ENCODE data around the gene PRDM13. TPM values are rescaled to one million over a fixed set of nuclear protein-coding genes. Genes with fewer than 3 reads are reported as not detected.

The PRDM13 gene
- total RNA-seq, 3 donors from 2014 or later = not detected

- no peak overlapping the region for H3K4me3 ChIP-seq
- TF ChIP-seq CTCF (IDR thresholded peaks at IDR 0.05) = no peak
- no peaks in the 10 kb centered on the region for H3K36me3 ChIP-seq (ENCODE audit: low read depth)
- no peak for ATAC-seq
- intact Hi-C loops (cut with DNase I, micrococcal nuclease) = no loop called here
- H3K9me3 ChIP-seq = no peaks in the 10 kb centered on the region
- no peak for DNase-seq
- H3K4me1 ChIP-seq (ENCODE audit: low read depth) = no peaks in the 10 kb centered on the region
Measured at GRCh38 chr6:99573980-99574617, 32.5 kb upstream of the PRDM13 start.

GRCh38 chr6:99575544-99576227 is 30.9 kb upstream of the PRDM13 start:
- Histone ChIP-seq H3K4me3 (no peak overlapping the region), H3K4me1 (ENCODE audit: low read depth) (no peaks in the 10 kb centered on the region), H3K9me3 (no peaks in the 10 kb centered on the region), H3K36me3 (ENCODE audit: low read depth) (no peaks in the 10 kb centered on the region)
- ATAC-seq (no peak), DNase-seq (no peak)
- intact Hi-C loops (cut with DNase I, micrococcal nuclease) = no loop called here
- TF ChIP-seq CTCF (IDR thresholded peaks at IDR 0.05) = no peak

GRCh38 chr6:99579781-99580180 is 26.9 kb upstream of the PRDM13 start:
- DNase-seq = no peak
- intact Hi-C loops (cut with DNase I, micrococcal nuclease) = no loop called here
- TF ChIP-seq CTCF (IDR thresholded peaks at IDR 0.05) = no peak
- Histone ChIP-seq H3K36me3 (ENCODE audit: low read depth) (no peaks in the 10 kb centered on the region), H3K4me1 (ENCODE audit: low read depth) (no peaks in the 10 kb centered on the region), H3K4me3 (no peak overlapping the region), H3K9me3 (no peaks in the 10 kb centered on the region)
- ATAC-seq = no peak

- Histone ChIP-seq H3K4me3 (no peak overlapping the region), H3K36me3 (ENCODE audit: low read depth) (no peaks in the 10 kb centered on the region), H3K9me3 (no peaks in the 10 kb centered on the region), H3K4me1 (ENCODE audit: low read depth) (peaks cover 16% of the 10 kb centered on the region)
- TF ChIP-seq CTCF (IDR thresholded peaks at IDR 0.05) = no peak
- no peak for DNase-seq
- ATAC-seq = no peak
- intact Hi-C loops (cut with DNase I, micrococcal nuclease) = no loop called here
Measured at GRCh38 chr6:99587792-99588191, 18.8 kb upstream of the PRDM13 start.

- Histone ChIP-seq H3K9me3 (no peaks in the 10 kb centered on the region), H3K4me1 (ENCODE audit: low read depth) (peaks cover 16% of the 10 kb centered on the region), H3K4me3 (no peak overlapping the region), H3K36me3 (ENCODE audit: low read depth) (no peaks in the 10 kb centered on the region)
- DNase-seq = peak; percentile 64 to 80 (median 77)
- no peak for TF ChIP-seq CTCF (IDR thresholded peaks at IDR 0.05)
- ATAC-seq = peak; percentile 96
- intact Hi-C loops (cut with DNase I, micrococcal nuclease) = no loop called here
Measured at GRCh38 chr6:99588618-99589289, 17.9 kb upstream of the PRDM13 start.

Measured in mucosa of descending colon (tissue), 3 donors.